Natural killer cell (primary cell): Measurements from ENCODE around the gene BRI3BP. TPM values are rescaled to one million over a fixed set of nuclear protein-coding genes. Genes with fewer than 3 reads are reported as not detected.
A peak's percentile ranks its signal among the peaks of the same experiment; 100 is the strongest.

Source experiments
- ATAC-seq, 3 donors: fragments of 150-1000 bp in 2 of 3; fragments of 200-7000 bp in 1 of 3; cut with Tn5 transposase; 1 replicate in 1 of 3; 2 replicates in 2 of 3; pipeline ENCODE4 v1.10.0; 2021; ENCODE audit warnings: mild to moderate bottlenecking in 2 of 3, moderate library complexity in 2 of 3
- DNase-seq, 2 donors: peaks; one replicate each; pipeline versions ENCODE4 v3.0.0 to v3.0.0-alpha.2; 2013 to 2021; ENCODE audit warnings: mixed read lengths in 1 of 2
- H3K27ac ChIP-seq: one replicate; pipeline ENCODE4 v1.5.1; 2013; ENCODE audit warnings: mild to moderate bottlenecking, low read length
- H3K27me3 ChIP-seq: one replicate; pipeline ENCODE4 v1.6.1; 2013; ENCODE audit warnings: low read length; ENCODE audit not compliant: control insufficient read depth, insufficient read depth
- H3K36me3 ChIP-seq: one replicate; pipeline ENCODE4 v1.6.1; 2013; ENCODE audit warnings: low read length; ENCODE audit not compliant: control insufficient read depth, insufficient read depth
- H3K4me1 ChIP-seq: one replicate; pipeline ENCODE4 v1.6.1; 2013; ENCODE audit warnings: low read length; ENCODE audit not compliant: control insufficient read depth, insufficient read depth
- H3K4me3 ChIP-seq: one replicate; pipeline ENCODE4 v1.5.1; 2013; ENCODE audit warnings: low read length
- H3K9me3 ChIP-seq: one replicate; pipeline ENCODE4 v1.6.1; 2013; ENCODE audit warnings: low read length; ENCODE audit not compliant: control insufficient read depth, insufficient read depth
- H3K27ac Mint-ChIP-seq, 2 donors: one replicate each; pipeline ENCODE4 v1.8.0; 2022; ENCODE audit warnings: mild to moderate bottlenecking in 2 of 2, mixed read lengths in 2 of 2, moderate library complexity in 1 of 2
- H3K27me3 Mint-ChIP-seq, 2 donors: one replicate each; pipeline ENCODE4 v1.8.0; 2022; ENCODE audit warnings: low read depth in 2 of 2, mixed read lengths in 2 of 2
- H3K36me3 Mint-ChIP-seq: one replicate; pipeline ENCODE4 v1.8.0; 2022; ENCODE audit warnings: mixed read lengths
- H3K4me1 Mint-ChIP-seq, 2 donors: one replicate each; pipeline ENCODE4 v1.8.0; 2022; ENCODE audit warnings: mixed read lengths in 2 of 2
- H3K4me3 Mint-ChIP-seq: one replicate; pipeline ENCODE4 v1.8.0; 2022; ENCODE audit warnings: mild to moderate bottlenecking, moderate library complexity, mixed read lengths
- H3K9me3 Mint-ChIP-seq, 2 donors: one replicate each; pipeline ENCODE4 v1.8.0; 2022; ENCODE audit warnings: mixed read lengths in 2 of 2
- CTCF ChIP-seq: fragments of 200-600 bp; IDR thresholded peaks from one replicate; pipeline ENCODE4 v1.8.0; 2022; ENCODE audit warnings: antibody characterized with exemption
- WGBS: methylation state at CpG from one replicate; pipeline ENCODE4 v1.1.7; 2013; ENCODE audit warnings: missing lambda C conversion rate; ENCODE audit not compliant: insufficient coverage; 5-methylcytosine and 5-hydroxymethylcytosine counted together
- intact Hi-C: fragments of 100-400 bp; cut with micrococcal nuclease; formaldehyde crosslinking; loops from one replicate; pipeline ENCODE4 v1.14.2; 2022
- total RNA-seq, 4 donors: library from RNA; stranded (reverse); fragments of 120-200 nt in 1 of 4; gene quantifications; one replicate each; pipeline versions ENCODE4 v1.2.3 to v1.2.4, GENCODE V29; 2013 to 2022

The BRI3BP gene
- total RNA-seq, 3 donors from 2014 or later (not counting 1 experiment from before 2014, with no cell fraction given): 4.2 to 6.8 (median 5.4) TPM

- no peak overlapping the region for H3K4me3 ChIP-seq
- intact Hi-C loops: no loop called here
- DNase-seq: no peak
- H3K27ac Mint-ChIP-seq: no peak overlapping the region
- peaks cover 51% of the 10 kb centered on the region for H3K36me3 ChIP-seq
- H3K27me3 Mint-ChIP-seq: no peaks in the 10 kb centered on the region
- ATAC-seq: peak in 1 of 3 donors; percentile 14
- H3K4me1 ChIP-seq: no peaks in the 10 kb centered on the region
- no peaks in the 10 kb centered on the region for H3K27me3 ChIP-seq
- no peaks in the 10 kb centered on the region for H3K9me3 ChIP-seq
- H3K4me1 Mint-ChIP-seq: no peaks in the 10 kb centered on the region
- no peak for TF ChIP-seq CTCF
- H3K36me3 Mint-ChIP-seq: no peaks in the 10 kb centered on the region
- H3K9me3 Mint-ChIP-seq: no peaks in the 10 kb centered on the region
- H3K27ac ChIP-seq: no peak overlapping the region
- WGBS: 96% methylated on average over 15 of the region's 15 CpGs
- H3K4me3 Mint-ChIP-seq: no peak overlapping the region
These were observed 28.5 kb upstream of the BRI3BP start for GRCh38 chr12:124964836-124965462.

GRCh38 chr12:124967016-124967739 is 26.3 kb upstream of the BRI3BP start:
- Mint-ChIP-seq H3K27me3 (no peaks in the 10 kb centered on the region), H3K27ac (no peak overlapping the region), H3K4me1 (no peaks in the 10 kb centered on the region), H3K36me3 (no peaks in the 10 kb centered on the region), H3K4me3 (no peak overlapping the region), H3K9me3 (no peaks in the 10 kb centered on the region)
- Histone ChIP-seq H3K36me3 (peaks cover 64% of the 10 kb centered on the region), H3K4me3 (no peak overlapping the region), H3K4me1 (no peaks in the 10 kb centered on the region), H3K9me3 (no peaks in the 10 kb centered on the region), H3K27me3 (no peaks in the 10 kb centered on the region), H3K27ac (no peak overlapping the region)
- DNase-seq (no peak), ATAC-seq (no peak)
- 97% methylated on average over 22 of the region's 22 CpGs for WGBS
- no peak for TF ChIP-seq CTCF
- intact Hi-C loops: no loop called here

GRCh38 chr12:124968656-124969055 is 24.8 kb upstream of the BRI3BP start:
- ATAC-seq (no peak), DNase-seq (no peak)
- Histone ChIP-seq H3K27me3 (no peaks in the 10 kb centered on the region), H3K4me1 (no peaks in the 10 kb centered on the region), H3K9me3 (no peaks in the 10 kb centered on the region), H3K27ac (no peak overlapping the region), H3K4me3 (no peak overlapping the region), H3K36me3 (peaks cover 62% of the 10 kb centered on the region)
- Mint-ChIP-seq H3K9me3 (no peaks in the 10 kb centered on the region), H3K27me3 (no peaks in the 10 kb centered on the region), H3K4me3 (no peak overlapping the region), H3K4me1 (no peaks in the 10 kb centered on the region), H3K27ac (no peak overlapping the region), H3K36me3 (no peaks in the 10 kb centered on the region)
- intact Hi-C loops: no loop called here
- TF ChIP-seq CTCF: no peak
- WGBS: 91% methylated on average over 17 of the region's 17 CpGs
